ENCODE measurements around the gene PACSIN3.

Gene PACSIN3

DNA sequence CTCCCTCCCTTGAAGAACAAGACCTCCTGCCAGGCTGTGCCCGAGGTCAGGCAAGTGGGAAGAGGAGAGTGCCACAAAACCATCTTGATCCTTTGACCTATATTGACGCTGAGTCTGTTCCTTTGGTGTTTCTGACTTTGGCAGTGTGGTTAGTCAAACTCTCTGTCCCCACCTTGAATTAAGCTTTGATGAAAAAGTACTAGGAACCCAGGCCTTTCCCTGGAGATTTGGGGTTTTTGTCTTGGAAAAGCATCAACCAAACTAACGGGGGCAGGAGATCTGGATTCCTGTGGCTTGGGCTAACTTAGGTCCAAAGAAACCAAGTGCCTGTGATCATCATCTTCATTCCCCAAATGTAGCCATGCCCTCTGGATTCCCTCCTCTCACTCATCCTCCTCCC, 49.9 kb downstream of the PACSIN3 start:
- in situ Hi-C loops (cut with MboI; ENCODE audit: low pct_unique_long_range_greater_than_20kb, low sequenced_read_pairs): no loop called here

DNA sequence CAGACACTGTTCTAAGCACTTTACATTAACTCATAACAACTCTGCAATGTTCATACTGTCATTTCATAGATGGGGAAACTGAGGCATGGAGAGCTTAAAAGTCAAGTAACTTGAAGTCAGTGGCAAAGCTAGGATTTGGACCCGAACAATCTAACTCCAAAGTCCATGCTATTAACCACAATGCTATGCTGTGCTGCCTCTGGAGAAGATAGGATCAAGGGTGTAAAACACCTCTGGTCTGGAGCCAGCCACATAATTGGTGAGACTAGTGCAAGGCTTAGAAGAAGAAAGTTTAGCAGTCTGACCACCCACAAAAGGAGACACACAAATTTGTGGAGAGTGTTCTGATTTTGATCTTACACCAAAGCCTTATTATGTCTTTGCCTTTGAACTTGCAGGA, 53.3 kb downstream of the PACSIN3 start:
- DNase-seq: no peak
- in situ Hi-C loops (cut with MboI; ENCODE audit: low pct_unique_long_range_greater_than_20kb, low sequenced_read_pairs): no loop called here

More for the DNA sequence above, 49.9 kb downstream of the PACSIN3 start:
- DNase-seq: no peak

DNA sequence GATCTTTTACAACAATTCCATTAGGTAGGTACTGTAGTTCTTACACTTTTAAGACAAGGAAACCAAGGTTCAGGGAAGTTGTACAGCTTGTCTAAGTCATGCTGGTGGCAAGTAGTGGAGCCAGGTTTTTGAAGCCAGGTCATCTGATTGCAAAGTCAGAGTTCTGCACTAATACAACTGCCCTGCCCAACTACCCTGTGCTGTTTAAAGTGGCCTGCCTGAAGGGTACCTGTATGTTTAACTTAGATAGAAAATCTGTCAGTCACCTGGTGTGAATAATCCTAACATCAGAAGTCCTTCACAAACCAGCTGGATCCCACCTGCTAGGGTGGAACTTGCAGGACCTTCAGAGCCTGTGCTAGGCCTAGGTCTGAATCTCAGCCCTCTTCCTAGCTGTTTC, 53.7 kb downstream of the PACSIN3 start:
- no peak for DNase-seq
- in situ Hi-C loops (cut with MboI; ENCODE audit: low pct_unique_long_range_greater_than_20kb, low sequenced_read_pairs): no loop called here

DNA sequence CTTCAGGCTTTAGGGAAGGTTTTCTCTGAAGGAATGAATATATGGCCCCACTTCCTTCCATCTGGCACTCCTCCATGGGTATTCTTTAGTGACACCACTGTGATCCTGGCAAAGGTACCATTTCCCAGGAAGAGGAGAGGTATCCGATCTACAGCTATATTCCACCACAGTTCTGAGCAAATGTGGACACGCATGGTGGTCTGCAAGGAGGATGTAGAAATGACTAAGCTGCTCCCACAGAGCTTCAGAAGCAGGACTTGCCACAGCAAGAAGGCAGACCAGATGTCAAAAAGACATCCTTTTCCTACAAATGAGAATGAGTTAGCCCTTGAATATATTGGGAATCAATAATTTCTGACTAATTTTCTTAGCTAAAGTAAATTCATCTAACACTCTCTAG, 55.1 kb downstream of the PACSIN3 start:
- in situ Hi-C loops (cut with MboI; ENCODE audit: low pct_unique_long_range_greater_than_20kb, low sequenced_read_pairs): no loop called here
- no peak for DNase-seq

DNA sequence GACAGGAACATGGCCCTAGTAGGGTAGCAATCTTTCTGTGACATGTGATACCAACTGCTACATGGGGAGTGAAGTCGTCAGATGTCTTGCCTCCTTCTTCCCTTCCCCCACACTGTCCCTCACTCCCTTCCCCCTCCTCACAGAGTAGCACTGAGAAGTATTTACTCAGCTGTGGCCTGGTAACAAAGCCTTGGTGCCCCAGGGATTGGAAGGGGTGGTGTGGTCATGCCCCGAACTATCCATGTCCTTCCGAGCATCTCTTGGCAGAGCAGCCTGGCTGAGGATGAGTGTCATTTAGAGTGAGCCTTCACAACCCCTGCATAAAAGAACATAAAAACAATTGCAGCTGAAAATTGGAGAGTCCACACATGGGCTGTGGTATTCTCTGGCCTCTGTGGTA, 55.7 kb downstream of the PACSIN3 start:
- no peak for DNase-seq
- in situ Hi-C loops (cut with MboI; ENCODE audit: low pct_unique_long_range_greater_than_20kb, low sequenced_read_pairs): no loop called here

Data from KBM-7 (cell line).